GM23338 (cell line): ENCODE measurements around the gene DNAJC6.

Experiments
- CTCF ChIP-seq, 2 experiments: fragments of 200-600 bp in 1 of 2; sonication (generic) in 1 of 2; conservative IDR thresholded peaks; 2 replicates each; pipeline versions ENCODE4 v1.5.1 to v1.6.1; 2016 to 2017; ENCODE audit warnings: antibody characterized with exemption in 2 of 2, low read depth in 2 of 2, mild to moderate bottlenecking in 2 of 2, moderate library complexity in 1 of 2
- EZH2 ChIP-seq: fragments of 200-600 bp; sonication (generic); IDR thresholded peaks from one replicate; pipeline ENCODE4 v1.8.0; 2017; ENCODE audit warnings: antibody characterized with exemption, mild to moderate bottlenecking, low read depth; ENCODE audit not compliant: unreplicated experiment
- EZH2phosphoT487 ChIP-seq: fragments of 200-600 bp; sonication (generic); IDR thresholded peaks from one replicate; pipeline ENCODE4 v1.8.1; 2018; ENCODE audit warnings: antibody characterized with exemption; ENCODE audit not compliant: unreplicated experiment
- POLR2AphosphoS5 ChIP-seq: IDR thresholded peaks from 2 replicates; pipeline ENCODE4 v1.6.1; 2016; ENCODE audit warnings: antibody characterized with exemption, low read depth
- REST ChIP-seq: IDR thresholded peaks from one replicate; pipeline ENCODE4 v1.6.1; 2018; ENCODE audit warnings: antibody characterized with exemption; ENCODE audit not compliant: unreplicated experiment

GRCh38 chr1:65265651-65266351 lies 43.5 kb upstream of the DNAJC6 start:
- TF ChIP-seq EZH2 (no peak), CTCF (conservative IDR thresholded peaks at IDR 0.05; ENCODE audit: low read depth in 2 of 2) (peak; percentile 37 to 59), REST (no peak), EZH2phosphoT487 (no peak), POLR2AphosphoS5 (peak; percentile 46)
